ENCODE results near the gene COPG2.

DNA sequence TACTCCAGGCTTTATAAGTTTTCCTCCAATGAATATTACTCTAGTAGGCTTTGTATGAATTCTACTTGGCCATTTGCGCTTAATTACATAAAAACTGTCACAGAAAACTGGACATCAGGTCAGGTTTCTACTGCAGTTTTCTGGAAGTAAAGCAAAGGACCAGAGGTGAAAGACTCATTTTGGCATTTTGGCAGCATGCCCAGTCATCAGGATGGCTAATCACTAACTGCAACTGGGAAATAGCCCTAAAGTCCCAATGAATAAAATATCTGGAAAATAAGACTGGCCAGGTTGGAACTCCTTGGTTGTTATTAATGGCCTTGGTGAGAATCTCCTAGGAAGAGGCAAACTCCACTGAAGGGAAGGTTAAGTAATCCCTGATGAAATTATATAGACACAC, 75.5 kb downstream of the COPG2 start:
- TF ChIP-seq CTCF (IDR thresholded peaks at IDR 0.05; ENCODE audit: low read length) (no peak), EZH2 (IDR thresholded peaks at IDR 0.05; ENCODE audit: borderline replicate concordance, low read length) (no peak)

Data from OCI-LY1 (cell line).